Thymus (tissue), 11 donors: ENCODE measurements around the gene LUZP1. TPM values are rescaled to one million over a fixed set of nuclear protein-coding genes. Genes with fewer than 3 reads are reported as not detected.
"Not testable (repeated sequence)": the region's sequence is repeated elsewhere in the genome, so short reads cannot be mapped to it uniquely, and the experiment has no call there.

ENCODE experiments used
- DNase-seq, 9 donors: peaks; one replicate each; pipeline ENCODE4 v3.0.0-alpha.2; 2013; ENCODE audit warnings: low spot score in 9 of 9, low read depth in 6 of 9, missing footprints in 1 of 9
- H3K27ac ChIP-seq, 2 donors: one replicate each; pipeline ENCODE4 v1.5.1; 2013; ENCODE audit warnings: control low read depth in 1 of 2, low read depth in 1 of 2, low read length in 1 of 2, mild to moderate bottlenecking in 1 of 2, moderate library complexity in 1 of 2
- H3K27me3 ChIP-seq, 2 donors: one replicate each; pipeline ENCODE4 v1.5.1; 2013; ENCODE audit warnings: low read length in 1 of 2; ENCODE audit not compliant: control insufficient read depth in 2 of 2, insufficient read depth in 1 of 2
- H3K36me3 ChIP-seq, 2 donors: one replicate each; pipeline ENCODE4 v1.5.1; 2013; ENCODE audit warnings: low read length in 1 of 2, mild to moderate bottlenecking in 1 of 2, moderate library complexity in 1 of 2; ENCODE audit not compliant: control insufficient read depth in 2 of 2, insufficient read depth in 2 of 2
- H3K4me1 ChIP-seq, 2 donors: one replicate each; pipeline ENCODE4 v1.5.1; 2013; ENCODE audit warnings: low read length in 2 of 2; ENCODE audit not compliant: control insufficient read depth in 2 of 2, insufficient read depth in 2 of 2
- H3K4me3 ChIP-seq, 2 donors: one replicate each; pipeline ENCODE4 v1.5.1; 2013; ENCODE audit warnings: low read length in 2 of 2, control low read depth in 1 of 2, mild to moderate bottlenecking in 1 of 2
- H3K9me3 ChIP-seq, 2 donors: one replicate each; pipeline ENCODE4 v1.5.1; 2013; ENCODE audit warnings: low read length in 1 of 2, mild to moderate bottlenecking in 1 of 2; ENCODE audit not compliant: control insufficient read depth in 2 of 2, insufficient read depth in 1 of 2
- whole genome bisulfite sequencing: extraction: QIAGEN DNeasy Blood & Tissue Kit; methylation state at CpG from one replicate; pipeline ENCODE4 v1.1.7; 2013; 5-methylcytosine and 5-hydroxymethylcytosine counted together
- polyA plus RNA-seq: library from polyadenylated mRNA; stranded (reverse); fragments of 200-250 nt; gene quantifications from one replicate; pipeline ENCODE4 v1.2.3, GENCODE V29; 2013
- total RNA-seq: library from RNA; stranded (reverse); fragments of 120-200 nt; gene quantifications from one replicate; pipeline ENCODE4 v1.2.4, GENCODE V29; 2013
- donor health status: healthy.

Gene LUZP1
- total and polyA plus RNA-seq, 2 donors = 5.5 to 9.3 TPM

- no peak for DNase-seq
- H3K36me3 ChIP-seq = no peaks in the 10 kb centered on the region
- H3K4me3 ChIP-seq = no peak overlapping the region
- H3K9me3 ChIP-seq = peaks cover 0 to 4% of the 10 kb centered on the region in 2 donors
- H3K27me3 ChIP-seq = no peaks in the 10 kb centered on the region
- 85% methylated on average over 11 of the region's 11 CpGs for WGBS
- no peaks in the 10 kb centered on the region for H3K4me1 ChIP-seq
- H3K27ac ChIP-seq = no peak overlapping the region
Observed at GRCh38 chr1:23194119-23194984, 25.7 kb upstream of the LUZP1 start.

- no peak for DNase-seq
- H3K4me3 ChIP-seq = no peak overlapping the region
- H3K9me3 ChIP-seq = peaks cover 0 to 4% of the 10 kb centered on the region in 2 donors
- H3K27ac ChIP-seq = no peak overlapping the region
- H3K4me1 ChIP-seq = no peaks in the 10 kb centered on the region
- no peaks in the 10 kb centered on the region for H3K27me3 ChIP-seq
- H3K36me3 ChIP-seq = no peaks in the 10 kb centered on the region
- 97% methylated on average over 27 of the region's 27 CpGs for WGBS
Observed at GRCh38 chr1:23193391-23194118, 24.9 kb upstream of the LUZP1 start.

DNA sequence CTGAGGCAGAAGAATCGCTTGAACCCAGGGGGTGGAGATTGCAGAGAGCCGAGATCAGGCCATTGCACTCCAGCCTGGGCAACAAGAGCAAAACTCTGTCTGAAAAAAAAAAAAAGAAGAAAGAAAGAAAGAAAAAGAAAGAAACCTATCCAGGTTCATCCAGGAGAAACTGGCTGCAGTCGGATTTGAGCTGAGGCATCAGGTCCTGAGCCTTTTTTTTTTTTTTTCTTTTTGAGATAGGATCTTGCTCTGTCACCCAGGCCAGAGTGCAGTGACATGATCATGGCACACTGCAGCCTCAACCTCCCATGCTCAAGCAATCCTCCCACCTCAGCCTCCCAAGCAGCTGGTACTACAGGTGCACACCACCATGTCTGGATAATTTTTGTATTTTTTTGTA is 22.5 kb upstream of the LUZP1 start:
- H3K27ac ChIP-seq = no peak overlapping the region
- DNase-seq = no peak
- peaks cover 0 to 4% of the 10 kb centered on the region in 2 donors for H3K9me3 ChIP-seq
- no peaks in the 10 kb centered on the region for H3K27me3 ChIP-seq
- 94% methylated on average over 3 of the region's 3 CpGs for WGBS
- no peak overlapping the region for H3K4me3 ChIP-seq
- H3K36me3 ChIP-seq = no peaks in the 10 kb centered on the region
- no peaks in the 10 kb centered on the region for H3K4me1 ChIP-seq

GRCh38 chr1:23188936-23189452 is 20.3 kb upstream of the LUZP1 start:
- not testable (repeated sequence) for DNase-seq, H3K27me3 ChIP-seq, H3K4me3 ChIP-seq, H3K36me3 ChIP-seq, H3K27ac ChIP-seq, H3K4me1 ChIP-seq, H3K9me3 ChIP-seq
- 97% methylated on average over 13 of the region's 13 CpGs for WGBS

GRCh38 chr1:23188434-23188884 is 19.8 kb upstream of the LUZP1 start:
- no peaks in the 10 kb centered on the region for H3K36me3 ChIP-seq
- peaks cover 0 to 3% of the 10 kb centered on the region in 2 donors for H3K27me3 ChIP-seq
- 94% methylated on average over 6 of the region's 6 CpGs for WGBS
- no peak for DNase-seq
- no peaks in the 10 kb centered on the region for H3K9me3 ChIP-seq
- H3K4me1 ChIP-seq = no peaks in the 10 kb centered on the region
- no peak overlapping the region for H3K4me3 ChIP-seq
- H3K27ac ChIP-seq = no peak overlapping the region

GRCh38 chr1:23187637-23188036 is 19.0 kb upstream of the LUZP1 start:
- H3K4me3 ChIP-seq = no peak overlapping the region
- no peak for DNase-seq
- no peaks in the 10 kb centered on the region for H3K4me1 ChIP-seq
- 89% methylated on average over 5 of the region's 5 CpGs for WGBS
- H3K36me3 ChIP-seq = no peaks in the 10 kb centered on the region
- H3K27me3 ChIP-seq = peaks cover 2 to 3% of the 10 kb centered on the region in 2 donors
- no peaks in the 10 kb centered on the region for H3K9me3 ChIP-seq
- no peak overlapping the region for H3K27ac ChIP-seq

DNA sequence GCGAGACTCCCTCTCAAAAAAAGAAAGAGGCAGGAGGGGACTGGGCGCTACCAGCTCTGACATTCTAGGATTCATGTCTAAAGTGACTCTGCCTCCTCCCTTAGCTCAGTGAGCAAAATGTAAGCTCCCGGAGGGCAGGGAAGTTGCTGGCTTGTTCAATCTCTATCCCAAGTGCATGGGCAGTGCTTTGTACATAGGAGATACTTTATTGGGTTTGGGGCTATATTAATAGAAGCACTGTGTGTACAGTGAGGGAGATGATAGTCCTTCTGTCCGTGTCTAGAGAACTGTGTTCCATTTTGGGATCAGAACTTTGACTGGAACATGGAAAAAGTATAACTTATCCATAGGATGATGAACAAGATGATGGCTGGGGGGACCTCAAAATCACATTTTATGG is 16.7 kb upstream of the LUZP1 start:
- H3K4me3 ChIP-seq = no peak overlapping the region
- 89% methylated on average over 4 of the region's 4 CpGs for WGBS
- peaks cover 2 to 3% of the 10 kb centered on the region in 2 donors for H3K27me3 ChIP-seq
- no peak for DNase-seq
- no peak overlapping the region for H3K27ac ChIP-seq
- no peaks in the 10 kb centered on the region for H3K4me1 ChIP-seq
- H3K36me3 ChIP-seq = no peaks in the 10 kb centered on the region
- H3K9me3 ChIP-seq = no peaks in the 10 kb centered on the region

- Histone ChIP-seq H3K27ac (no peak overlapping the region), H3K36me3 (no peaks in the 10 kb centered on the region), H3K9me3 (no peaks in the 10 kb centered on the region), H3K27me3 (peaks cover 3% of the 10 kb centered on the region in 2 donors), H3K4me1 (no peaks in the 10 kb centered on the region), H3K4me3 (no peak overlapping the region)
- 18% methylated on average over 10 of the region's 10 CpGs for WGBS
- peak in 3 of 9 donors; percentile 29 to 65 (median 60) for DNase-seq
Observed at GRCh38 chr1:23184212-23184934, 15.7 kb upstream of the LUZP1 start.
